Tibial nerve (tissue), 4 donors: ENCODE data around the gene C22orf42.

ENCODE experiments used
- EP300 ChIP-seq, 2 donors: sonication (generic); formaldehyde crosslinking; IDR thresholded peaks; one replicate each; pipeline ENCODE4 v1.6.1; 2017; ENCODE audit warnings: antibody characterized with exemption in 2 of 2, mild to moderate bottlenecking in 1 of 2
- POLR2A ChIP-seq, 2 donors: fragments of 450-650 bp; IDR thresholded peaks; one replicate each; pipeline ENCODE4 v1.6.1; 2017; ENCODE audit warnings: antibody characterized with exemption in 2 of 2, mild to moderate bottlenecking in 2 of 2, moderate library complexity in 2 of 2
- TF ChIP-seq, protein P1 (sequence below), 5 experiments: fragments of 200-600 bp in 3 of 5; fragments of 450-650 bp in 2 of 5; sonication (generic) in 3 of 5; IDR thresholded peaks; one replicate each; pipeline ENCODE4 v1.5.1; 2016 to 2019; ENCODE audit warnings: antibody characterized with exemption in 5 of 5, mild to moderate bottlenecking in 3 of 5, moderate library complexity in 2 of 5

DNA sequence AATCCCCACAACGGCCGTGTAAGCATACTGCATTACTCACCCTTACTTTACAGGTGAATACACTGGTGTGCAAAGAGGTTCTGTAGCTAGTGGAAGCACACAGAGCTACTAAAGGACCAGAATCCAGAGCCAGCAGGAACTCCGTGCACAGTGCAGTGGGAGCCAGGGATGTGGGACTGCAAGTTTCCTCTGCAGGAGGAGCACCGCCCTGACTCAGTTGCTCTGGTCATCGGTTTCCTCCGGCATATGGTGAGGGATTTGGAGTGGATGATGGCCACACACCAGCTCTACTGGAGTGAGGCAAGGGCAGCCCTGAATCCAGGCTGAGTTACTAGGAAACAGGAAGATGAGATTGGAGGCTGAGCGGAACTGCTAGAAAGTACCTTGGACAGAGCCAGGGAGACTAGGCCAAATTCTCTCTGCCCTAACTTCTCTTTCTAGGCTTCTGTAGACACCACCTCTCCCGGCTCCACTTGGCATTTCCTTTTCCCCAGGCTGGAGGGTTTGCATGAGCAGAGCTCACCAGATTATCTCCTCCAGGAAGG, 18.2 kb upstream of the C22orf42 start:
- TF ChIP-seq, protein P1, sequence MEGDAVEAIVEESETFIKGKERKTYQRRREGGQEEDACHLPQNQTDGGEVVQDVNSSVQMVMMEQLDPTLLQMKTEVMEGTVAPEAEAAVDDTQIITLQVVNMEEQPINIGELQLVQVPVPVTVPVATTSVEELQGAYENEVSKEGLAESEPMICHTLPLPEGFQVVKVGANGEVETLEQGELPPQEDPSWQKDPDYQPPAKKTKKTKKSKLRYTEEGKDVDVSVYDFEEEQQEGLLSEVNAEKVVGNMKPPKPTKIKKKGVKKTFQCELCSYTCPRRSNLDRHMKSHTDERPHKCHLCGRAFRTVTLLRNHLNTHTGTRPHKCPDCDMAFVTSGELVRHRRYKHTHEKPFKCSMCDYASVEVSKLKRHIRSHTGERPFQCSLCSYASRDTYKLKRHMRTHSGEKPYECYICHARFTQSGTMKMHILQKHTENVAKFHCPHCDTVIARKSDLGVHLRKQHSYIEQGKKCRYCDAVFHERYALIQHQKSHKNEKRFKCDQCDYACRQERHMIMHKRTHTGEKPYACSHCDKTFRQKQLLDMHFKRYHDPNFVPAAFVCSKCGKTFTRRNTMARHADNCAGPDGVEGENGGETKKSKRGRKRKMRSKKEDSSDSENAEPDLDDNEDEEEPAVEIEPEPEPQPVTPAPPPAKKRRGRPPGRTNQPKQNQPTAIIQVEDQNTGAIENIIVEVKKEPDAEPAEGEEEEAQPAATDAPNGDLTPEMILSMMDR (IDR thresholded peaks at IDR 0.05), result no peak
- TF ChIP-seq EP300 (IDR thresholded peaks at IDR 0.05) (no peak), POLR2A (IDR thresholded peaks at IDR 0.05) (no peak)
